Activated T-cell treated with anti-CD3 and anti-CD28 coated beads for 48 hours (primary cell): ENCODE measurements around the gene ARHGAP22.

ENCODE experiments used
- DNase-seq: peaks from one replicate; pipeline ENCODE4 v3.0.0-alpha.2; 2020; ENCODE audit warnings: low read depth

The ARHGAP22 gene

DNA sequence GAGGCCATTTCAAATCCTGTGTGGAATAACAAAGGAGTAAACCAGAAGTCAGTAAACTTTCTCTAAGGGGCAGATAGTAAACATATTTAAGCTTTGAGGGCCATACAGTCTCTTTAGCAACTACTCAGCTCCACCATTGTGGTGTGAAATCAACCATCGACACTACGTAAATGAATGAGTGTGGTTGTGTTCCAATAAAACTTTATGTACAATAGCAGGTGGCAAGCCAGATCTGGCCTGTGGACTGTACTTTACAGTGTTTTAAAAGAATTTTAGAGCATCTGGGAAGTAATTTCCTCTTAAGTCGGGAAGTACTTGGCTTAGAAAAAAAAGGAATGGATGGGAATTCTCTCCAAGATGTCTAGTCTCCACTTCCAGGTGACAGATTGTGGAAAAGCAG, 71.3 kb downstream of the ARHGAP22 start:
- DNase-seq, result no peak

DNA sequence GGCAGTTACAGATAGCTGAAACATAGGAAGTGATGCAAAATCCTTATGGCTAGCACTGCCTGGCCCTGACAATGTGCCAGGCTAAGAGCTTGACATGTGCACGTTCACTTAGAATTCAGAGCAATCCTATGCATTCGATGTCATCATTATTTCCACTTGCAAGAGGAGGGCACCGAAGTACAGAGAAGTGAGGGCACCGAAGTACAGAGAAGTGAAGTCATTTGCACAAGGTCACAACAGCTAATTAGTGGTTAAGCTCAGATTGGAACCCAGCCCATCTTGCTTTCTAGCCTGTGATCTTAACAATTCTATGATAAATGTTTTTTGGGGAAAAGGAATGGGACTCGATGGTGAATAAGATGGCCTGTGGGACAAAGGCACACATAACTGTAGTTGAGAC, 73.4 kb downstream of the ARHGAP22 start:
- DNase-seq, result no peak

DNA sequence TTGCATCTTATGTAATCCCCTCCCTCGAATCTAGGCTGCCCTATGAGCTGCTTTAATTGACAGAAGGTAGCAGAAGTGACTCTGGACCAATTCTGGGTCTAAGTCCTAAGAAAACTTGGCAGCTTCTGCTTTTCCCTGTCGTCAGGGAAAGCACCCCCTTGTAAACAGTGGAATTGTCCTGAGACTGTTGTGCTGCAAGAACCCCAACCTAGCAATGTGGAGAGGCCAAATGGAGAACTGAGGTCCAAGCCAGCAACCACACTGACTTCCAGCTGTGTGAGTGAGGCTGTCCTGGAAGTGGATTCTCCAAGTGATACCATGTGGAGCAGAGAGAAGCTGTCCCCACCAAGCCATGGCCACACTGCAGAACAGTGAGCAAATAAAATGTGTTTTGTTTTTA, 75.5 kb downstream of the ARHGAP22 start:
- DNase-seq, result no peak

DNA sequence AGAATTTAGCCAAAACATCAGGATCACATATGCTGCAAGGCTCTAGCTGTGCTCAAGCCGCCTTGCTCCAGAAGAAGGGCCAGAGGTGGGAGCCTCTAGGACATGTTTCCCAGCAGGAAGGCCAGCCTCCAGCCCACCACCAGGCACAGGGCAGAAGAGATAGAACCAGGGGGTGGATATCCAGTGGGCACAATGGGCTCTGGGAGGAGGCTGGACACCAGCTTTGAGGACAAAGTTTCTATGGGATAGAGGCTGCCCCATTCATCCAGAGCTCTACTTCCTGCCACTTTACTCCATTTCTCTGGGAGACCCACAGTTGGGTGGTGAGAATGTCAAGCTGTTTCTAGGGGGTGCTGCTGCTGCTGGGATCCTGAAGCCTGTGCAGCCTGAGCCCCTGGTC, 77.1 kb downstream of the ARHGAP22 start:
- DNase-seq, result no peak

DNA sequence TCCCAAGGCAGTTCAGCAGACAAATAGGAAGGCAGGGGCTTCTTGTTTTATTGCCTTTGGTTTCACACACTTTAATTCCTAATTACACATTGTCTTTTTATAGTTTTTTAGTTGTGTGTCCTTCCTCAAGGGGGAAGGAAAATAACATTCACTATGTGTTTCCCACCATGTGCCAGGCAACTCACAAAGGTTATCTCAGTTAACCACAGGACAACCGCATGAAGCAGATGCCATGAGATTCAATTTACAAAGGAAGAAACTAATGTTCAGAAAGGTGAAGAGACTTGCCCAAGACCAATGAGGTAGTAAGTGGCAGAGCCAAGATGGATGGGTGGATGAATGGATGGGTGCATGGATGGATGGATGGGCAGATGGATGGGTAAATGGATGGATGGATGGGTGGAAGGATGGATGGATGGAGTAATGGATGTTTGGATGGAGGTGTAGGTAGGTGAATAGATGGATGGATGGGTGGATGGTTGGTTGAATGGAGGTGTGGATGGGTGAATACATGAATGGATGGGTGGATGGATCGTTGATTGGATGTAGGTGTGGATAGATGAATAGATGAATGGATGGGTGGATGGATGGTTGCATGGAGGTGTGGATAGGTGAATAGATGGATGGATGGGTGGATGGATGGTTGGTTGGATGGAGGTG, 77.9 kb downstream of the ARHGAP22 start:
- DNase-seq, result no peak

DNA sequence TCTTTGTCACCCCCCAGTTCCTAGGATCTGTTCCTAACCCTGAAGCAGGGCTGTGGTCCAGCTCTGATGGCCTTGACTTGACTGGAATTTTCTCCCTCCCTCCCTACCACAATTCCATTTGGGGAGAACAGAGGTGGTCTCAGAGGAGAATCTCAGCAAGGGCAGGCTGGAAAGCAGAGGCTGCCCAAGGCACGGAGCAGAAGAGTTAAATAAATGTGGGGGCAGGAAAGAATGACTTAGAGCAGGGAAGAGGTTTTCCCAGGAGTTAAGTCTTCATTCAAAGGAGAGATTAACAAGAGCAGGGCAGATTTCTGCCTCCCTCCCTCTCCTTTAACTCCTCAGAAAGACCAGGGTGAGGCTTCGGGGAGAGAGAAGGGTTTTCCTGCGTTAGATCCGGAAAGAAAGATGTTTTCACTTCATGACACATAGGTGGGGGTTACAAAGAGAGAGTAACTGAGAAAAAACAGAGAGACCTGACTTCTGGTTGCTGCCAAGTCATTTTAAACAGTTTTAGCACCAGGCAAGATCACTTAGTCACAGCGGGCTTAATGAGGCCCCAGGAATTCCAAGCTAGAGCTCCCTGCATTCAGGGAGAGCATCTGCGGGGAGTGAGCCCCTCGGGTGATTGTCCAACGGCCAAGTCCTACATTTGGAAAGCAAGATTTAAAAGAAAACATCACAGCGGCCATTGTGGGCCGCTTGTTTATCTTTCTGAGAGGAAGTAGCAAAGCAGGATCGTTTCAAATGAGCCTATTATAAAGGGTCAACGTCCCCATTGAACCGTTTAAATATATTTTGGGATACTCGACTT, 78.7 kb downstream of the ARHGAP22 start:
- DNase-seq, result no peak

DNA sequence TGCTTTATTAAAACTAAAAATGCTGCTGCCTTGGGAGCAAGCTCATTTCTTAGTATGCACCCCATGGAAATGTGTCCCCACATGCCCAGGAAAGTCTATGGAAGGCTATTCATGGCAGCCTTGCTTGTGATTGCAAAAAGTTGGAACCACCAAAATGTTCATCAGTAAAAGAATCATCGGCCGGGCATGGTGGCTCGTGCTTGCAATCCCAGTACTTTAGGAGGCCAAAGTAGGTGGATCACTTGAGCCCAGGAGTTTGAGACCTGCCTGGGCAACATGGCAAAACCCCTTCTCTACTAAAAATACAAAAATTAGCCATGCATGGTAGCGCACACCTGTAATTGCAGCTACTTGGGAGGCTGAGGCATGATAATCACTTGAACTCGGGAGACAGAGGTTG, 79.8 kb downstream of the ARHGAP22 start:
- no peak for DNase-seq

DNA sequence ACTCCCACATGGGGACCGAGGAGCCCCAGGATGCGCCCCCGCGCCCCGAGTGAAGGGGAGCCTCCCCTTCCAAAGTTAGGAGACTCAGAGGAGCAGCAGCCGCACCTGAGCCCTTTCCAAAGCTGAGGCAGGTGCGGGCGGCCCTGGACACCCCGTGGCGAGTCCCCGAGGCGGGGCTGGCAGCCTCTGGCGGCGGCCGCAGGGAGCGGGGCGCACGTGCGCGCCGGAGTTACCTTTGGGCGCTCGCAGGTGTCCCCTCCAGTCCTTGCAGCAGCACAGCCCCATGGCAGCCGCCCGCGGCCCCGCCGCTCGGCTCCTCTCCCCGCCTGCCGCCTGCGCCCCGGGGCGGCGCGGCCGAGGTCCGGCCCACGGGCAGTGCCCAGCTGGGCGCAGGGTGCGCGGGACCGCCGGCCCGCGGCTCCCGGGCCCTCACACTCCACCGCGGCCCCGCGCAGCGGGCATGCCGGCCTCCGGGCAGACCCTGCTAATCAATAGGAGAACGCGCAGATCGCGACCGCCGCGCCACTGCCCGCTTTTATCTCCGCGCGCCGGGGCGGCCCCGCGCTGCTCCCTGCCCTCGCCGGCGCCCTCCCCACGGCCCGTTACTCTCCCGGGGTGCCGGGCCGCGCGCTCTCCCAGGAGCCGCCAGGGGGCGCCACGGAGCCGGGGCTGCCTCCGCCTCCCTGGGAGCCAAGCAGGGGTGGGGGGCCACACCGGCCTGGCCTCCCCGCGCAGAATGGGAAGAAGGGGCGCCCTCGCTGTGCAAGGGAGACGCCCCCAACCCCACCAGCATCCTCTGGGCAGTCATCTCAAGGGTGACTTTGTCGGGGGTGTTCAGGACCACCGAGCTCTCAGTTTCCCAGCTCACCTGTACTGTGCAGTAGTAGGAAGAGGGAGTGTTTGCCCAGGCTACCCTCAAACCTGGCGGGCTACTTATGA, 80.8 kb downstream of the ARHGAP22 start:
- peak; percentile 16 for DNase-seq

DNA sequence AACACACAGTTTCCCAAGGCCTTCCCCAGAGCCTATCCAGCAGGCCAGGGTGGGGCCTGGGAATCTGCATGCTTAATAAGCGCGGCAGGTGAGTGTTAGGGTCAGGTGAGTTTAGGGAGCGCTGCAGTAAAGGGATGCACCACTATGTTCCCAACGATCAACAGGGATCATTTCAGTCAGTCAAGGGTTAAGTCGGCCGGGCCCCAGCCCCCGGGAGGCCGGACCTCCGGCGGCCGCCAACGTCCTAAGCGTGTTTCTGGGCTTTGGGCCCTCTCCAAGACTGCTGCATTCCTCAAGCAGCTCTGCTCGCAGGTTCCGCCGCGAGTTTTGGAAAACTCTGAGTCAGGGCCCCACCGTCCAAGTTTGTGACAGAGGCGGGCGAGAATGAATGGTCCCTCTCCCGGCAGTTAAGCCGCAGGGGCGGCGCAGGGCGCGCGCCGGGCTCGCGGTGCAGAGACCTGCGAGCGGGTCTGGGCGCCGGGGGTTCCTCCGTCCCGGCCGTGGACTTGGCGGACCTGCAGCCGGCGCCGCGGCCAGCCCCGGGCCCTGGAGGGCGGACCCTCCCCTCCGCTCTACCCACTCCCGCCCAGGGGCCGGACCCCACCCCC, 81.6 kb downstream of the ARHGAP22 start:
- no peak for DNase-seq

DNA sequence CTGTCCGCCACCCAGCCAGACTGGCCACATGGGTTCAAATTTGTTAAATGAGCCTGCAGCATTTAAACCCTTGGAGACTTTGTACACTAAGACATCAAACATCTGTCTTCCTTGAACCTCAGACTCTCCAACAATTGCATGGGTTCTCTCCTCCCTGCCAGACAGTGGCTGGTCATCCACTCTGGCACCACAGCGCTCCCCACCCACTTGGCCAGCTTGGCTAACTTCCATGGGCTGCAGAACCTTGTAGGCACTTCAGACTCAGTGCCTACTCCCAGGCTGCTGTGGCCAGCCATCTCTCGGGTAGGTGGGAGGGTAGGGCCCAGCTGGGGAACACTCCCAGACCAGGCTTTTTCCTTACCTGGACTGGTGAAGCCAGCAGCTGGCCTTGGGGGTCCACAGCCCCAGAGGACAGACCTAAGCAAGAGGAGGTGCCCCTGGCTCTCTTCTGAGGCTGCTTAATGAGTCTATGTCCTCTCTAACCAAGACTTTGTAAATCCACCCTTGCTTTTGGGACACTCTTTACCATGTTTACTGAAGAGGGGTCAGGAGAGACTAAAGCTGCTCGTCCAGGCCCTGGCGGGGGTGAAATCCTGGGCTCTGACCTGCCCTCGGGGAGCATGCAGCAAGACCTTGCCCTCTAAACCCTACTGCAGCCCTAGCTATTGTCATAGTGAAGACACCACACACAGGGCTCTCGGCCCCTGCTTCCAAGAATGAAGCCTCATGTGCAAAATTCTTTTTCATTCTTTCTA, 82.7 kb downstream of the ARHGAP22 start:
- DNase-seq, result no peak

DNA sequence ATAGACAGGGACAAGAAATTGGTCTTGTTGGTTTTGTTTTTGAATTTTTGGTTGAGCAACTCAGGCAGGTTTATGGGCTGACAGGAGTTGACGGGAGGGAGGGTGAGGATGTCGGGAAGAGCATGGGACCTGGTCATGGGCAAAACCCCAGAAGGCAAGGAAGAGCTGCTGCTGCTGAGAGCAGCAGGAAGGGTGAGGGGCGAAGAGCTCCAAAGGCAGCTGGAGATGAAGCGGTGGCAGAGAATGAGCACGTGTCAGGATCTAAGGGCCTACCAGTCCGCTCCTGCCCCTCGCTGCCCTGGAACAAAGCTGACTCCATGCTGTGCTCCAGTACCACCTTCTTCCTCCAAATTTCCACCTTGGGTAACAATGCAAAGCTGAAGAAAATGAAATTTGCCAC, 84.3 kb downstream of the ARHGAP22 start:
- DNase-seq, result no peak

DNA sequence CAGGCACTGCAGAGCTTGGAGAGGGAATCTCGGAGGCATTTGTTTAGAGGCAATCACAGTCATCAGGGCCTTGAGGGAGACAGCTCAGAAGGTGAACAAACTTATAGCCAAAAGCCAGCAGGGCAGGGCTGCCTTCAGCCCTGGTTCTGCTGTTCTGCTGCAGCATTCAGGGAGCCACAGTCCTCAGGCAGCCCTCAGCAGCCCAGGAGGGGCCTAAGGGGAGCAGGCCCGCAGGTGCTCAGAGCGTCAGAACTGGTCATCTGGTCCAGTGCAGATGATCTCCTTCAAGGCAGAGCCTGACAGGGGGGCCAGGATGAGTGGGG, 84.7 kb downstream of the ARHGAP22 start:
- DNase-seq, result no peak

DNA sequence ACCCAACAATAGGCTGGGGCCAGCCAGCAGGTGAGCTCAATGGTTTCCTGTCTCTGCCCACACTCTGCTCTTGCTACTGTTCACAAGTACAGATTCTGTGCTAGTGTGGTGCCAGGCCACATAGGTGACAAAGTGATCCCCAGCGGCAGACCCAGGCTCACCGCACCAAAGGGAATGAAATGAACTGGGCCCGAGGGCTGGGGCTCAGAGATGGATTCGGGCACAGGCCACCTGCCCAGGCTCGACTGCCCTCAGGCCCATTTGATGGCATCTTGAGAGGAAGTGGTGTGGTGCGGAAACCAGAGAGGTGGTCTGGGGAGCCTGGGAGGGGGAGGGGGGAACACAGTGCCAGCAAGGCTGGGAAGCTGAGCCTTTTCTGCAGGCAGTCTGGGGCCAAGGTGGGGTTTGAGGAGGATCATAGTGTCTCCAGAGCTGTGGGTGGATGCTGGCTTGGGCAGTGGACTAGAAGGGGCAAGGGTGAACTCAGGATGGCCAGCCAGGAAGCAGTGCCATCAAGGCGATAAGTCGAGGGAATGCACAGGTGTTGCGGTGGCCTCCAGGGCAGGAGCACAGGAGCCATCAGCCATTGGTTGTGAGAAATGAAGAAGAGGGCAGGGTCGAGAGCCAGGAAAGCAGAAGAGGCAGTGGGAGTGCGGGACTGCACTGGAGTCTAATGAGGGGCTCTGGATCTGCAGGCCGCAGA, 85.2 kb downstream of the ARHGAP22 start:
- DNase-seq, result no peak

DNA sequence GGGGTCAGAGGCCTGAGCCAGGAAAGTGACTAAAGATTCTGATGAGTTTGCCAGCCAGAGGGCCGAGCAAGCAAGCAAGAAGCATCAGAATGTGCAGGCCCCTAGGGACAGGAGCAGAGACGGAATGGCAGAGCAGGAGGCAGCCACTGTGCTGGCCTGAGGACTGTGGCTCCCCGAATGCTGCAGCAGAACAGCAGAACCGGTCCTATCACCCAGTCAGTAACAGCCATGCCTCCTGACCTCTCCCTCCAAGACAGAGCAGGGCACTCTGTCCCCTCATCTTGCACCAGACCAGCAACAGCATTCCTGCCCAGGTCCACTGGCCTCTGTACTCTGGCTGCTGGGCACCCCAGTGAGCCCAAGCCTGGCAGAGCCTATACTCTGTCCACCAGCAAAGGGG, 85.9 kb downstream of the ARHGAP22 start:
- DNase-seq, result no peak

DNA sequence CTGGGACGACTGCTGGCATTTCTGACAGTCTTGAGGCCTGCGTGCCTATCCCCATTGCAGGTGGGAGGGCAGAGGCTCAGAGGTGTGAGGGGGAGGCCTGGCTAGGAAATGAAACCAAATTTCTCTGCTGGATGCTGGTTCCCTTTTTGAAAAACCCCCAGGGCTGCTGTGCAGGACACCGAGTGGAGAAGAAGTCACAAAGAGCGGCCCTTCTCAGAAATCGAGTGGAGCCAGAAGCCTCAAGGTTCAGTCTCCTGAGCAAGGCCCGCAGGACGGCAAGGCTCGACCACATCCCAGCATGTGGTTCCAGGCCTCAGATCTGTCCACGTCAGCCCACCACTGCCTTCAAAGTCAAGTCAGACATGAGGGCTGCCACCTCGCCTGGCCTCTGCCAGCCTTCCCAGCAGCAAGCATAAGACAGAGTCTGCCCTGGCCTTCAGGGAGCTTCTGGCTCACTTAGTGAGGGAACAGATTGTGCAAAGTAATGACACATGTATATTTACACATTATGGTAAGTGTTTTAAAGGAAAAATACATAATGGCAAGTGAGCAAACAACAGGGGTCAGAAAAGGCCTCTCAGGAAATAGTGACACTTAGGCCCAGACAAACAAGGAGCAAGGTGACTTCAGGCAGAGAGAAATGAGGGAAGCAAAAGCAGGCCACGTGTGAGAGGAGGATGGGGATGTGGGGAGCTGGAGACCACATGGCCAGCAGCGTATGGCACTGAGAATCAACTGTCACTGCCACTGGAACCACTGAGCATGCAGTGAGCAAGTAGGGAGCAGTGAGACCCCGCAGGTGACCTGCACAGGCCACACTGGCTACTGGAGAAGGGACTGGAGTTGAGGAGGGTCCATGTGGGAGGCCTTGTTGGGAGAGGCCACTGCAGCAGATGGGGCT, 86.7 kb downstream of the ARHGAP22 start:
- no peak for DNase-seq

DNA sequence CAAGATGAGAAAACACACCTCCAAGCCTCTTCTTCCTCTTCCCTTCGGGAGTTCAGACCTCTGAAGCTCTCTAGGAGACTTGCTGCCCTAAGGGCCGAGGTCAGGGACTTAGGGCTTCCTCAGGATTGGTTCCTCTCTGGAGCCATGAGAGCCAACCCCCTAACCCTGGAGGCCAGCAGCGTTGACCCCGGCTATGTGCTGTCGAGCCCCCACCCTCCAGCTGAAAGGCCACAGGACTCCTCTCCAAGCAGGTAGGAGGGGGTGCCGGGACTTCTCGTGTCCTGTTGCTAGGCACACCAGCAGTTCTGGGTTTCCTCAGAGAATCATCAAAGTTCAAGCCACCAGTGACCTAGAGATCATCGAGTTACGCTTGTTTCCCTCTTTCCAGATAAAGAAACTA, 87.4 kb downstream of the ARHGAP22 start:
- no peak for DNase-seq

DNA sequence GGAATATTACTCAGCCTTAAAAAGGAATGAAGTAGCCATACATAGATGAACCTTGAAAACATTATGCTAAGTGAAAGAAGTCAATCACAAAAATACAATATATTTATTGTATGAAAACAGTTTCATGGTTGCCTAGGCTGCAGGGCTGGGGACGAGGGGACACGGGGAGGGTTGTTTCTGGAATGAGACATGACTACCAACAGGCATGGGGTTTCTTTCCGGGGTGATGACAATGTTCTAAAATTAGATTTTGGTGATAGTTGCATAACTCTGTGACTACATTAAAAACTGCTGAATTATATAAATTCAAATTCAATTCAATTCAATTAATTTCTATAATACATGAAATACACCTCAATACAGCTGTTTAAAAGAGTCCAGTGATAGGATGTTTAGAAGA, 88.0 kb downstream of the ARHGAP22 start:
- DNase-seq, result no peak

DNA sequence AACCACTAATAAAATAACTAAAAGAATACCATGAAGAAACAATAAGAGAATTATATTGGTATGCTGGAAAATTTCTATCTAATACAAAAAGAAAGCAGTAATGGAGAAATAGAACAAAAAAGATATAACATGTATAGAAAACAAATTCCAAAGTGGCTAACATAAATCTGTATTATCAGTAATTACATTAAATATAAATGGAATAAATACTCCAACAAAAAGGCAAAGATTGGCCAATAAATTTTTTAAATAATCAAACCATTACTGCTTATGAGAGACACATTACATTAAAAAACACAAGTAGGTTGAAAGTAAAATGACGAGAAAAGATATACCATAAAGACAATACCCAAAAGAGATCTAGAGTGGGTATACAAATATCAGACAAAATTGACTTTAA, 90.0 kb downstream of the ARHGAP22 start:
- DNase-seq, result no peak

DNA sequence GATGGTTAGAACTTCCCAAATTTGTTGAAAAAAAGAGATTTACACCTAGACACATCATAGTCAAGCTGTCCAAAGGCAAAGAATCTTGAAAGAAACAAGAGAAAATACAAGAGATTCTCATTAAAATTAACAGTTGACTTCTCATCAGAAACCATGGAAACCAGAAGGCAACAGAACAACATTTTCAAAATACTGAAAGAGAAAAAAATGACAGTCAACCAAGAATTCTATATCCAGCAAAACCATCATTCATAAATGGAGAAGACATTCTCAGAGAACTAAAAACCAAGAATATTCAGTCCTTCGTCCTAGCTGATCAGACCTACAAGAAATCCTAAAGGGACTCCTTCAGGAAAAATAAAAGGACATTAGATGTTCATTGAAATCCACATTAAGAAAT, 90.6 kb downstream of the ARHGAP22 start:
- DNase-seq, result no peak

DNA sequence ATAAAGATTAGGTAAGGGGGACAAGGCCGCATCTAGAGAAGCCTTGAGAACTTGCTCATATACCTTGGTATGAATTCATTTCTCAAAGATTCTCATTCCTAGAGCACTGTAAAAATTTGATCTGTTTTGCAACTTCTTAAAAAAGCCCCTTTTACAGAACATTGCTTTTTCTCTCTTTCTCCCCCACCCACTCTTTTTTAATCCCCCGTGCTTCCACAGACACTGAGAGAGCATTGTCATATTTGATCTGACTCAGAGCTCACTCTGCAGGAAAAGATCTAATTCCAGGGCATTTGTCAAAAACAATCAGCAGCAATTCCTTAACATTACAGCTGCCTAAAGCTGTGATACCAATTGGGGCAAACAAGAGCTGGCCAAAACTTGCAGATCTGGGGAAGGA, 92.0 kb downstream of the ARHGAP22 start:
- no peak for DNase-seq
